D721Med (cell line): Measurements from ENCODE around the gene UBE2G1.

Experiments used
- DNase-seq: peaks from one replicate; pipeline ENCODE4 v3.0.0; 2011; ENCODE audit warnings: low spot score; ENCODE audit not compliant: insufficient read length
- FAIRE-seq: peaks from 2 replicates; lab custom pipeline; 2011; peaks lifted over from hg19 to GRCh38; lab: Jason Lieb, UNC
- CTCF ChIP-seq: IDR thresholded peaks from 2 replicates; pipeline ENCODE4 v1.5.1; 2012; ENCODE audit warnings: mild to moderate bottlenecking, control low read depth; ENCODE audit not compliant: insufficient read depth; ENCODE audit errors: missing control alignments

The UBE2G1 gene

GRCh38 chr17:4319221-4319620 is 47.3 kb downstream of the UBE2G1 start:
- DNase-seq (no peak), FAIRE-seq (no peak)
- no peak for TF ChIP-seq CTCF

GRCh38 chr17:4318596-4318995 is 47.9 kb downstream of the UBE2G1 start:
- DNase-seq (no peak), FAIRE-seq (no peak)
- TF ChIP-seq CTCF = no peak

GRCh38 chr17:4318186-4318585 is 48.3 kb downstream of the UBE2G1 start:
- no peak for FAIRE-seq
- no peak for DNase-seq
- no peak for TF ChIP-seq CTCF

- DNase-seq (no peak), FAIRE-seq (no peak)
- no peak for TF ChIP-seq CTCF
Observed at GRCh38 chr17:4317610-4318009, 48.9 kb downstream of the UBE2G1 start.

GRCh38 chr17:4316648-4317047 is 49.8 kb downstream of the UBE2G1 start:
- no peak for TF ChIP-seq CTCF
- DNase-seq (no peak), FAIRE-seq (no peak)

- DNase-seq (no peak), FAIRE-seq (no peak)
- no peak for TF ChIP-seq CTCF
Observed at GRCh38 chr17:4314618-4315017, 51.9 kb downstream of the UBE2G1 start.

GRCh38 chr17:4314179-4314578 is 52.3 kb downstream of the UBE2G1 start:
- FAIRE-seq (no peak), DNase-seq (no peak)
- no peak for TF ChIP-seq CTCF
